ENCODE measurements around the gene FNDC8.
"Not testable (repeated sequence)": the region's sequence is repeated elsewhere in the genome, so short reads cannot be mapped to it uniquely, and the experiment has no call there.

Gene FNDC8

DNA sequence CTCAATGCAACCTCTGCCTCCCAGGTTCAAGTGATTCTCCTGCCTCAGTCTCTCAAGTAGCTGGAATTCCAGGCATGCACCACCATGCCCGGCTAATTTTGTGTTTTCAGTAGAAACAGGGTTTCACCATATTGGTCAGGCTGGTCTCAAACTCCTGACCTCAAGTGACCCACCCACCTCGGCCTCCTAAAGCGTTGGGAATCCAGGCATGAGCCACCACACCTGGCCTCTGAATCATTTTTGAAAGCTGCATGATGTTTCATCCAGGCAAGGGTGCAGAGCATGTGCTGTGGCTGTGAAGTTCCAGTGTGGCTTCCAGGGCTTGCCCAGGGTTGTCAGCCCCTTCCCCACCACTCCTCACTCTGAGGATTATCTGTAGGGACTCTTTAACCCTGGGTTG is 50.9 kb downstream of the FNDC8 start:
- DNase-seq = not testable (repeated sequence)

DNA sequence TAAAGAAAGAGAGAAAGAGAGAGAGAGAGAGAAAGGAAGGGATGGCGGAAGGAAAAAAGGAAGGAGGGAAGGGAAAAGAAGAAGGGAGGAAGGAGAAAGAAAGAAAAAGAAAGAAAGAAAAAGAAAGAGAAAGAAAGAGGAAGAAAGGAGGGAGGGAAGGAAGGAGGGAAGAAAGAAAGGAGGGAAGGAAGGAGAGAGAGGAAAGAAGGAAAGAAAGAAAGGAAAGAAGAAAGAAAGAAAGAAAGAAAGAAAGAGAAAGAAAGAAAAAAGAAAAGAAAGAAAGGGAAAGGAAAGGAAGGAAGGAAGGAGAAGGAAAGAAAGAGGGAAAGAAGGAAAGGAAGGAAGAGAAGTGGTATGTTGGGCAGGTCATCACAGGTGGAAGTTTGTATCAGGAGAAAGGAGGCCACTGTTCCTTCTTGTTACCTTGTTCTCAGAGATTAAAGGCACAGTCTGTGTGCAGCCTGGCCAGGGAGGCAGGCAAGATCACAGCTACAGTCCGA is 53.5 kb downstream of the FNDC8 start:
- no peak for DNase-seq

DNA sequence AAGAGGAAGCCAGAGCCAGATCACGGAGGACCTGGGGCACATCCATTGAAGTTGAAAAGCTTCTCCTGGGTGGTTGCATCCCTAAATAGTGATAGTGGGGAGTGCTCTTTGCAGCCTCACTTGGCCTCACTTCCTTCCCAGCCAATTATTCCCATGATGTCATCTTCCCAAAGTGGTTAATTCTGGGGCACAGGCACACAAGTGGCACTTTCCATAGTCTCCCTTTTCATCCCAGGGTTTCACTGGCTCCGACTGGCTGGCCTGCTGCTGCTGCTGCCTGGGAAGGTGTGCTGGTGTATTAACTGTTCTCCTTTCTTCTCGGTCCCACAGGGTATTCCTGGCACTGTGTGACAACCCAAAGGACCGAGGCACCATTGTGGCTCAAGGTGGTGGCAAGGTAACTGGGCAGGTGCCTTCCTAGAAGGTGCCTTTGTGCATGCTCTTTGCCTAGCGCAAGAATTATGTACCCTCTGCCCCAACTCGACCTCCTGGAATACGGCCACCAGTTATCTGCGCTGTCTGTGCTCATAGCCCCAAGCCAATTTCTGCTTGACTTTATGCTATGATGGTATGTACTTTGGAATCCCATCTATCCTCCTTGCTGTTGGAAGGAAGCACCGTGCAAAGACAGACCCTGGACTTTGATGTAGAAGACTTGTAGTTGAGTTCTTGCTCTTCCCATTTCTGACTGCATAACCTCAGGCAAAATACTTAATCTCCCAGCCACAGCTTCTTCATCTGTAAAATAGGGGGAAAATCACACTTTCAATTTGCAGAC is 54.4 kb downstream of the FNDC8 start:
- no peak for DNase-seq

DNA sequence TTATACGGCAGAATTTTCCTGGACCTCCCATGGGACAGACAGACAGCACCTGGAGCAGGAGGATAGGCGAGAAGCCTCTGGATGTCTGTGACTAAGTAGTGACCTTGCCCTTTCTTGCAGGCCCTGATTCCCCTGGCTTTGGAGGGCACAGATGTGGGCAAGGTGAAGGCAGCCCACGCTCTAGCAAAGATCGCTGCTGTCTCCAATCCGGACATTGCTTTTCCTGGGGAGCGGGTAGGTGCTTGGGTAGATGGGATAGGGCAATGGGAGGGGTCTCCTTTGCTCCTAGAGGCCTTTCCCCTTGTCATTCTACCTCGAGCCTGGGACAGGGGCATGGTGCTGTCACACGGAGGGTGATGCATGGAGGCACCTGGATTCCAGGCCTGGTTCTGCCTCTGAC is 55.5 kb downstream of the FNDC8 start:
- no peak for DNase-seq

DNA sequence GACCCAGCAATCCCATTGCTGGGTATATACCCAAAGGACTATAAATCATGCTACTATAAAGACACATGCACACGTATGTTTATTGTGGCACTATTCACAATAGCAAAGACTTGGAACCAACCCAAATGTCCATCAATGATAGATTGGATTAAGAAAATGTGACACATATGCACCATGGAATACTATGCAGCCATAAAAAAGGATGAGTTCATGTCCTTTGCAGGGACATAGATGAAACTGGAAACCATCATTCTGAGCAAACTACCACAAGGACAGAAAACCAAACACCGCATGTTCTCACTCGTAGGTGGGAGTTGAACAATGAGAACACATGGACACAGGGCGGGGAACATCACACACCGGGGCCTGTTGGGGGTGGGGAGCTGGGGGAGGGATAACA is 58.0 kb downstream of the FNDC8 start:
- DNase-seq = not testable (repeated sequence)

Data from T-helper 9 cell (primary cell).